Chondrocyte (in vitro differentiated cells): ENCODE data around the gene FBL. TPM values are rescaled to one million over a fixed set of nuclear protein-coding genes. Genes with fewer than 3 reads are reported as not detected.

ENCODE experiments used
- DNase-seq: peaks from one replicate; pipeline ENCODE4 v3.0.0; 2021; ENCODE audit warnings: mixed read lengths, low spot score
- H3K27ac Mint-ChIP-seq: one replicate; pipeline ENCODE4 v1.8.0; 2021; ENCODE audit warnings: mild to moderate bottlenecking, moderate library complexity, mixed read lengths; ENCODE audit not compliant: unreplicated experiment
- H3K27me3 Mint-ChIP-seq: 2 replicates; pipeline ENCODE4 v1.8.0; 2021; ENCODE audit warnings: low read depth, mixed read lengths
- H3K36me3 Mint-ChIP-seq: 2 replicates; pipeline ENCODE4 v1.8.0; 2021; ENCODE audit warnings: low read depth, mixed read lengths
- H3K4me1 Mint-ChIP-seq: 2 replicates; pipeline ENCODE4 v1.8.0; 2021; ENCODE audit warnings: low read depth, mild to moderate bottlenecking, mixed read lengths
- H3K4me3 Mint-ChIP-seq: one replicate; pipeline ENCODE4 v1.8.0; 2021; ENCODE audit warnings: mild to moderate bottlenecking, moderate library complexity, mixed read lengths; ENCODE audit not compliant: unreplicated experiment
- H3K9me3 Mint-ChIP-seq: 2 replicates; pipeline ENCODE4 v1.8.0; 2021; ENCODE audit warnings: low read depth, mixed read lengths
- CTCF ChIP-seq: fragments of 200-600 bp; sonication (generic); IDR thresholded peaks from 2 replicates; pipeline ENCODE4 v1.5.0; 2021; ENCODE audit warnings: antibody characterized with exemption, mild to moderate bottlenecking, moderate library complexity
- total RNA-seq: library from RNA; stranded (reverse); gene quantifications from 3 replicates; pipeline ENCODE4 v1.2.1, GENCODE V29; 2021

FBL gene
- total RNA-seq, 1 donor from 2014 or later = 104 TPM

- H3K9me3 Mint-ChIP-seq = no peaks in the 10 kb centered on the region
- H3K36me3 Mint-ChIP-seq = peaks cover 20% of the 10 kb centered on the region
- peak; percentile 27 for DNase-seq
- no peak for TF ChIP-seq CTCF
- no peak overlapping the region for H3K27ac Mint-ChIP-seq
- H3K27me3 Mint-ChIP-seq = no peaks in the 10 kb centered on the region
- peaks cover 20% of the 10 kb centered on the region for H3K4me1 Mint-ChIP-seq
- no peak overlapping the region for H3K4me3 Mint-ChIP-seq
These were observed 8.2 kb downstream of the FBL start for GRCh38 chr19:39837978-39838377.

GRCh38 chr19:39834287-39834841 is 11.8 kb downstream of the FBL start:
- DNase-seq = no peak
- Mint-ChIP-seq H3K27ac (peak overlapping the region; percentile 86), H3K4me1 (peaks cover 19% of the 10 kb centered on the region), H3K36me3 (peaks cover 26% of the 10 kb centered on the region), H3K27me3 (no peaks in the 10 kb centered on the region), H3K4me3 (peak overlapping the region; percentile 79), H3K9me3 (no peaks in the 10 kb centered on the region)
- no peak for TF ChIP-seq CTCF

GRCh38 chr19:39833464-39834286 is 12.5 kb downstream of the FBL start, which contains the start of gene DYRK1B:
DYRK1B (minus strand) TSS chr19:39834162; CDS start chr19:39831867, 2,295 bp downstream.
- H3K4me1 Mint-ChIP-seq = peaks cover 19% of the 10 kb centered on the region
- peaks cover 28% of the 10 kb centered on the region for H3K36me3 Mint-ChIP-seq
- peak within 1 kb of the TSS; percentile 79 for H3K4me3 Mint-ChIP-seq
- TF ChIP-seq CTCF = no peak
- peak; percentile 98 for DNase-seq
- H3K27ac Mint-ChIP-seq = peak within 1 kb of the TSS; percentile 86
- H3K9me3 Mint-ChIP-seq = no peaks in the 10 kb centered on the region
- no peaks in the 10 kb centered on the region for H3K27me3 Mint-ChIP-seq

GRCh38 chr19:39833160-39833463 is 13.1 kb downstream of the FBL start:
- H3K27me3 Mint-ChIP-seq = no peaks in the 10 kb centered on the region
- peak overlapping the region; percentile 80 for H3K27ac Mint-ChIP-seq
- H3K9me3 Mint-ChIP-seq = no peaks in the 10 kb centered on the region
- peaks cover 30% of the 10 kb centered on the region for H3K36me3 Mint-ChIP-seq
- H3K4me1 Mint-ChIP-seq = peaks cover 19% of the 10 kb centered on the region
- no peak for TF ChIP-seq CTCF
- no peak for DNase-seq
- H3K4me3 Mint-ChIP-seq = peak overlapping the region; percentile 79

- no peak for DNase-seq
- H3K9me3 Mint-ChIP-seq = no peaks in the 10 kb centered on the region
- H3K4me3 Mint-ChIP-seq = peak overlapping the region; percentile 79
- TF ChIP-seq CTCF = no peak
- H3K27me3 Mint-ChIP-seq = no peaks in the 10 kb centered on the region
- H3K27ac Mint-ChIP-seq = peak overlapping the region; percentile 80
- H3K4me1 Mint-ChIP-seq = peaks cover 19% of the 10 kb centered on the region
- H3K36me3 Mint-ChIP-seq = peaks cover 27% of the 10 kb centered on the region
These were observed 13.7 kb downstream of the FBL start for GRCh38 chr19:39832341-39833083.
